IMR-90 (cell line): ENCODE measurements around the gene GDF9. TPM values are rescaled to one million over a fixed set of nuclear protein-coding genes. Genes with fewer than 3 reads are reported as not detected.

Source experiments
- ATAC-seq: fragments of 200-7000 bp; cut with Tn5 transposase; 2 replicates; pipeline ENCODE4 v1.9.1; 2020; ENCODE audit warnings: low read depth, mild to moderate bottlenecking, moderate library complexity
- BruUV-seq: library from RNA; stranded (reverse); fragments of 400-500 nt; replicated peaks from 2 replicates; lab custom pipeline; 2021; lab: Mats Ljungman, UMichigan
- CTCF ChIA-PET: fragments of 300-600 bp; formaldehyde crosslinking; extraction: SDS; loops from one replicate; lab custom pipeline; 2021; ENCODE audit warnings: antibody characterized with exemption; lab: Yijun Ruan, JAX
- POLR2A ChIA-PET: fragments of 300-600 bp; sonication (Branson Sonifier 250); formaldehyde crosslinking; loops from one replicate; lab custom pipeline; 2022; ENCODE audit warnings: antibody characterized with exemption; ENCODE audit not compliant: unreplicated experiment; lab: Charles Lee
- DNase-seq: peaks from one replicate; pipeline ENCODE4 v3.0.0; 2013
- H2AFZ ChIP-seq: replicated peaks from 2 replicates; pipeline ENCODE3; 2013; ENCODE audit warnings: low read length, mild to moderate bottlenecking; ENCODE audit not compliant: poor library complexity
- H2AK5ac ChIP-seq: 2 replicates; pipeline ENCODE4 v1.6.1; 2013; ENCODE audit warnings: low read depth, low read length, inconsistent platforms
- H2AK9ac ChIP-seq: replicated peaks from 2 replicates; pipeline ENCODE3; 2013; ENCODE audit warnings: mild to moderate bottlenecking, low read depth, low read length, moderate library complexity; ENCODE audit not compliant: poor library complexity
- H2BK120ac ChIP-seq: 2 replicates; pipeline ENCODE4 v1.6.1; 2013; ENCODE audit warnings: low read depth, low read length, inconsistent platforms
- H2BK15ac ChIP-seq: 3 replicates; pipeline ENCODE4 v1.6.1; 2013; ENCODE audit warnings: low read depth, low read length, inconsistent platforms
- H2BK20ac ChIP-seq: 2 replicates; pipeline ENCODE4 v1.6.1; 2013; ENCODE audit warnings: low read depth, mild to moderate bottlenecking, inconsistent platforms, low read length, moderate library complexity
- H2BK5ac ChIP-seq: 2 replicates; pipeline ENCODE4 v1.6.1; 2013; ENCODE audit warnings: mild to moderate bottlenecking, low read depth, low read length, inconsistent platforms; ENCODE audit not compliant: poor library complexity, severe bottlenecking
- H3K14ac ChIP-seq: replicated peaks from 2 replicates; pipeline ENCODE4 v1.6.1; 2013; ENCODE audit warnings: low read depth, low read length, inconsistent platforms
- H3K18ac ChIP-seq: 2 replicates; pipeline ENCODE4 v1.6.1; 2013; ENCODE audit warnings: low read depth, low read length, control low read depth
- H3K23ac ChIP-seq: 2 replicates; pipeline ENCODE4 v1.6.1; 2013; ENCODE audit warnings: low read depth, low read length, inconsistent platforms
- H3K27ac ChIP-seq: 2 replicates; pipeline ENCODE4 v1.5.1; 2013; ENCODE audit warnings: mild to moderate bottlenecking, control low read depth, low read length; ENCODE audit not compliant: insufficient read depth
- H3K27me3 ChIP-seq: 2 replicates; pipeline ENCODE4 v1.6.1; 2013; ENCODE audit warnings: low read length; ENCODE audit not compliant: control insufficient read depth, insufficient read depth
- H3K36me3 ChIP-seq: 2 replicates; pipeline ENCODE4 v1.6.1; 2013; ENCODE audit warnings: low read length, mixed read lengths; ENCODE audit not compliant: control insufficient read depth, insufficient read depth
- H3K4ac ChIP-seq: 2 replicates; pipeline ENCODE4 v1.6.1; 2013; ENCODE audit warnings: low read depth, low read length, inconsistent platforms
- H3K4me1 ChIP-seq: 2 replicates; pipeline ENCODE4 v1.6.1; 2013; ENCODE audit warnings: low read length, mixed read lengths; ENCODE audit not compliant: control insufficient read depth, insufficient read depth
- H3K4me2 ChIP-seq: 2 replicates; pipeline ENCODE4 v1.6.1; 2013; ENCODE audit warnings: low read depth, mild to moderate bottlenecking, control low read depth, low read length, moderate library complexity
- H3K4me3 ChIP-seq: 2 replicates; pipeline ENCODE4 v1.5.1; 2013; ENCODE audit warnings: low read depth, mild to moderate bottlenecking, control low read depth, low read length, moderate library complexity; ENCODE audit not compliant: insufficient read depth
- H3K56ac ChIP-seq: 2 replicates; pipeline ENCODE4 v1.6.1; 2013; ENCODE audit warnings: low read length, inconsistent platforms; ENCODE audit not compliant: insufficient read depth; ENCODE audit errors: extremely low read depth
- H3K79me1 ChIP-seq, 2 experiments: 2 replicates each; pipeline ENCODE4 v1.6.1; 2013; ENCODE audit warnings: low read length in 2 of 2, inconsistent platforms in 1 of 2, low read depth in 1 of 2
- H3K9ac ChIP-seq: 2 replicates; pipeline ENCODE4 v1.6.1; 2013; ENCODE audit warnings: low read depth, low read length, control low read depth
- H3K9me1 ChIP-seq: 2 replicates; pipeline ENCODE4 v1.6.1; 2013; ENCODE audit warnings: low read length, inconsistent platforms; ENCODE audit not compliant: insufficient read depth
- H3K9me3 ChIP-seq: 2 replicates; pipeline ENCODE4 v1.6.1; 2013; ENCODE audit warnings: low read length; ENCODE audit not compliant: control insufficient read depth, insufficient read depth
- H4K20me1 ChIP-seq: 2 replicates; pipeline ENCODE4 v1.6.1; 2013; ENCODE audit warnings: low read length, inconsistent platforms; ENCODE audit not compliant: insufficient read depth
- H4K5ac ChIP-seq: 2 replicates; pipeline ENCODE4 v1.6.1; 2013; ENCODE audit warnings: mild to moderate bottlenecking, low read depth, low read length, control low read depth
- H4K8ac ChIP-seq, 2 experiments: 2 replicates each; pipeline ENCODE4 v1.6.1; 2013; ENCODE audit warnings: low read depth in 2 of 2, low read length in 2 of 2, control low read depth in 1 of 2, inconsistent platforms in 1 of 2
- H4K91ac ChIP-seq: 2 replicates; pipeline ENCODE4 v1.6.1; 2013; ENCODE audit warnings: low read depth, low read length, inconsistent platforms; ENCODE audit not compliant: insufficient read depth
- CEBPB ChIP-seq: IDR thresholded peaks from 2 replicates; pipeline ENCODE4 v1.6.1; 2012; ENCODE audit warnings: low read depth, low read length, improper control_type of control experiment
- FOS ChIP-seq: fragments of 150-350 bp; IDR thresholded peaks from 2 replicates; pipeline ENCODE4 v1.6.1; 2016; ENCODE audit warnings: low read depth, low read length
- MAFK ChIP-seq: IDR thresholded peaks from 2 replicates; pipeline ENCODE4 v1.6.1; 2012; ENCODE audit warnings: low read depth, low read length, improper control_type of control experiment
- MAZ ChIP-seq: IDR thresholded peaks from 2 replicates; pipeline ENCODE4 v1.6.1; 2012; ENCODE audit warnings: low read depth, mild to moderate bottlenecking, low read length, improper control_type of control experiment, moderate library complexity, borderline replicate concordance
- MXI1 ChIP-seq: IDR thresholded peaks from 2 replicates; pipeline ENCODE4 v1.6.1; 2012; ENCODE audit warnings: low read depth, mild to moderate bottlenecking, low read length, moderate library complexity, borderline replicate concordance
- NFE2L2 ChIP-seq: fragments of 150-350 bp; IDR thresholded peaks from 2 replicates; pipeline ENCODE4 v1.6.1; 2016; ENCODE audit warnings: low read depth, mild to moderate bottlenecking, low read length
- POLR2A ChIP-seq: IDR thresholded peaks from 2 replicates; pipeline ENCODE4 v1.6.1; 2012; ENCODE audit warnings: mild to moderate bottlenecking, low read depth, low read length
- RAD21 ChIP-seq: IDR thresholded peaks from 2 replicates; pipeline ENCODE4 v1.6.1; 2012; ENCODE audit warnings: low read length, improper control_type of control experiment
- RCOR1 ChIP-seq: IDR thresholded peaks from 2 replicates; pipeline ENCODE4 v1.6.1; 2012; ENCODE audit warnings: mild to moderate bottlenecking, low read length, improper control_type of control experiment; ENCODE audit not compliant: insufficient replicate concordance
- RFX5 ChIP-seq: IDR thresholded peaks from 2 replicates; pipeline ENCODE4 v1.8.0; 2012; ENCODE audit warnings: low read depth, mild to moderate bottlenecking, low read length, moderate library complexity
- SMC3 ChIP-seq: fragments of 150-350 bp; IDR thresholded peaks from 2 replicates; pipeline ENCODE4 v1.6.1; 2016; ENCODE audit warnings: low read depth, mild to moderate bottlenecking, antibody characterized with exemption, low read length, moderate library complexity
- WGBS, 2 experiments: methylation state at CpG; one replicate each; pipeline versions ENCODE4 v1.1.5 to v1.1.7; 2013; ENCODE audit warnings: missing lambda C conversion rate in 2 of 2; ENCODE audit not compliant: insufficient read length in 1 of 2; ENCODE audit errors: extremely low coverage in 2 of 2; 5-methylcytosine and 5-hydroxymethylcytosine counted together
- dilution Hi-C: fragments of 300-500 bp; cut with HindIII; formaldehyde crosslinking; loops from one replicate; pipeline ENCODE4 v1.14.3; 2018; ENCODE audit warnings: low sequenced_read_pairs; ENCODE audit not compliant: unreplicated experiment
- in situ Hi-C: fragments of 300-500 bp; cut with MboI; formaldehyde crosslinking; loops from 3 replicates; pipeline ENCODE4 v1.14.3; 2019; ENCODE audit warnings: low sequenced_read_pairs, inconsistent platforms, mixed read lengths
- intact Hi-C: fragments of 100-400 bp; cut with micrococcal nuclease; formaldehyde crosslinking; loops from 2 replicates; pipeline ENCODE4 v1.10.0; 2022
- polyA plus RNA-seq, 3 experiments: library from polyadenylated mRNA; depleted of rRNA; stranded (reverse); fragments of >200 nt; gene quantifications; 2 replicates each; pipeline ENCODE4 v1.2.3, GENCODE V29; 2012; ENCODE audit warnings: low replicate concordance in 1 of 3
- total RNA-seq: library from RNA; depleted of rRNA; stranded (reverse); fragments of >200 nt; gene quantifications from 2 replicates; pipeline ENCODE4 v1.2.3, GENCODE V29; 2012

The GDF9 gene
- total and polyA plus RNA-seq, 2 of the 4 experiments (the other 2 are of a cell fraction) = 0.18 to 0.21 TPM

DNA sequence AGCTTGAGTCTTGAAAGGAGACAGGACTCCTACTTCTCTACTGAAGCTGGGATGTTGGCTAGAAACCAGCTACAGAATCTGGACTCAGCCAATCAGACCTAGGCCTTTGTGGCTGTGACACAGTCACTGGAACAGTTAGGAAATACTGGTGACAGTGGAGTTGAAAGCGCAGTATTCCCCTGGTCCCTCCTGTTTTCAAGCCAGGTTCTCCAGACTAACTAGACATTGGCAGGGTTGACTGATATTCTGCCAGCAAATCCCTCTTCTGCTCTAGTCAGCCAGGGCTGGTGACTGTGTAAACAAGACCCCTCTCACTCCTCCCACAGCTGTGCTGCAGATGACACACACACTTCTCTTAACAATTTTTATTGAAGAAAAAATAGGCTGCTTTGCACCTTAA, 44.5 kb downstream of the GDF9 start:
- ChIA-PET POLR2A (no interaction called here), CTCF (interaction anchor here (1.3 to 2.7 kb wide), 2 partner anchors 67 to 72 kb away, joined by 3 to 22 read pairs; no protein-coding TSS in a partner anchor)
- no peak overlapping the region for H3K23ac ChIP-seq
- no peak overlapping the region for H3K4me2 ChIP-seq
- H3K27me3 ChIP-seq = no peaks in the 10 kb centered on the region
- H3K4ac ChIP-seq = no peak overlapping the region
- dilution Hi-C loops = no loop called here
- H2BK120ac ChIP-seq = 0 out of 2 replicates have a peak overlapping the region, but pooled peaks have one; percentile 10
- no peaks in the 10 kb centered on the region for H3K9me3 ChIP-seq
- 0 out of 4 replicates have a peak overlapping the region, but pooled peaks of 1 of the 2 experiments have one; percentile 1 for H4K8ac ChIP-seq
- H2BK15ac ChIP-seq = no peak overlapping the region
- in situ Hi-C loops = no loop called here
- no peak overlapping the region for H3K14ac ChIP-seq
- no peak overlapping the region for H4K91ac ChIP-seq
- H3K18ac ChIP-seq = 0 out of 2 replicates have a peak overlapping the region, but pooled peaks have one; percentile 6
- peaks cover 0 to 5% of the 10 kb centered on the region in 2 experiments; a peak in 1 of 4 replicates for H3K79me1 ChIP-seq
- H3K56ac ChIP-seq = no peak overlapping the region
- no peak overlapping the region for H3K9ac ChIP-seq
- H4K20me1 ChIP-seq = no peaks in the 10 kb centered on the region
- H2AK5ac ChIP-seq = no peak overlapping the region; the same call in 1 of the 2 replicates
- H3K9me1 ChIP-seq = no peaks in the 10 kb centered on the region
- WGBS, 2 experiments = 14% methylated on average over 1 of the region's 1 CpG; no CpG with 5 or more reads in 1 of the 2 experiments
- no peak for TF ChIP-seq MAFK
- no peak for TF ChIP-seq SMC3
- TF ChIP-seq NFE2L2 = no peak
- no peak for TF ChIP-seq FOS
- TF ChIP-seq RAD21 = no peak
- no peak for TF ChIP-seq MAZ
- TF ChIP-seq CEBPB = no peak
- no peak for TF ChIP-seq RCOR1
- TF ChIP-seq POLR2A = no peak
- TF ChIP-seq RFX5 = no peak
- TF ChIP-seq MXI1 = no peak
- H4K5ac ChIP-seq = no peak overlapping the region
- H2AK9ac ChIP-seq = no peak overlapping the region
- DNase-seq (peak; percentile 87), ATAC-seq (peak; percentile 78)
- H3K4me3 ChIP-seq = no peak overlapping the region
- H3K4me1 ChIP-seq = peaks cover 10% of the 10 kb centered on the region; the same call in 1 of the 2 replicates
- no peak overlapping the region for H2AFZ ChIP-seq
- H3K36me3 ChIP-seq = peaks cover 6% of the 10 kb centered on the region; the same call in 1 of the 2 replicates
- H2BK20ac ChIP-seq = no peak overlapping the region
- no peak overlapping the region for H3K27ac ChIP-seq
- H2BK5ac ChIP-seq = no peak overlapping the region
- intact Hi-C loops = loop anchor here (2.0 to 5.0 kb wide), 4 partner anchors 45 to 314 kb away; partner anchors contain the start of gene SEPTIN8
- BruUV-seq = no TSS peak
